Lower leg skin (tissue), 3 donors: Measurements from ENCODE around the gene TAMALIN.

Experiments
- POLR2A ChIP-seq, 2 donors: fragments of 450-650 bp; IDR thresholded peaks; one replicate each; pipeline ENCODE4 v1.6.1; 2016 to 2017; ENCODE audit warnings: antibody characterized with exemption in 2 of 2, mild to moderate bottlenecking in 1 of 2, moderate library complexity in 1 of 2
- TF ChIP-seq, protein P1 (sequence below), 3 donors: fragments of 450-650 bp; IDR thresholded peaks; one replicate each; pipeline ENCODE4 v1.5.1; 2016; ENCODE audit warnings: antibody characterized with exemption in 3 of 3, mild to moderate bottlenecking in 3 of 3, moderate library complexity in 2 of 3

DNA sequence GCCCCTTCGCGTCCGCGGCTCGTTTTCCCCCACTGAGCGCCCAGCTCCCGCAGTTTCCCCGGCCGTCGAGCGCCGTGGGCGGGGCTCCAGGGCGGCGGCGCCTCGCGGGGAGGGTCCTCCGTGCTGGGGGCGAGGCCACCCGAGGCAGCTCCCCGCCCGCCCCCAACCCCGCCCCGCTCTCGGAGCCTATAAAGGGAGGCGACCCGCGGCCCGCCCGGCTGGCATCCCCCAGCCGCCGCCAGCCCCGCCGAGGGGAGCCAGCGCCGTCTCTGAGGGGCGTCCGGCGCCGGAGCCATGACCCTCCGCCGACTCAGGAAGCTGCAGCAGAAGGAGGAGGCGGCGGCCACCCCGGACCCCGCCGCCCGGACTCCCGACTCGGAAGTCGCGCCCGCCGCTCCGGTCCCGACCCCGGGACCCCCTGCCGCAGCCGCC, at the start of gene TAMALIN:
- TF ChIP-seq POLR2A (IDR thresholded peaks at IDR 0.05), result peak in 1 of 2 donors; percentile 76
- TF ChIP-seq, protein P1, sequence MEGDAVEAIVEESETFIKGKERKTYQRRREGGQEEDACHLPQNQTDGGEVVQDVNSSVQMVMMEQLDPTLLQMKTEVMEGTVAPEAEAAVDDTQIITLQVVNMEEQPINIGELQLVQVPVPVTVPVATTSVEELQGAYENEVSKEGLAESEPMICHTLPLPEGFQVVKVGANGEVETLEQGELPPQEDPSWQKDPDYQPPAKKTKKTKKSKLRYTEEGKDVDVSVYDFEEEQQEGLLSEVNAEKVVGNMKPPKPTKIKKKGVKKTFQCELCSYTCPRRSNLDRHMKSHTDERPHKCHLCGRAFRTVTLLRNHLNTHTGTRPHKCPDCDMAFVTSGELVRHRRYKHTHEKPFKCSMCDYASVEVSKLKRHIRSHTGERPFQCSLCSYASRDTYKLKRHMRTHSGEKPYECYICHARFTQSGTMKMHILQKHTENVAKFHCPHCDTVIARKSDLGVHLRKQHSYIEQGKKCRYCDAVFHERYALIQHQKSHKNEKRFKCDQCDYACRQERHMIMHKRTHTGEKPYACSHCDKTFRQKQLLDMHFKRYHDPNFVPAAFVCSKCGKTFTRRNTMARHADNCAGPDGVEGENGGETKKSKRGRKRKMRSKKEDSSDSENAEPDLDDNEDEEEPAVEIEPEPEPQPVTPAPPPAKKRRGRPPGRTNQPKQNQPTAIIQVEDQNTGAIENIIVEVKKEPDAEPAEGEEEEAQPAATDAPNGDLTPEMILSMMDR (IDR thresholded peaks at IDR 0.05), result no peak
